ENCODE measurements around the gene BMP5.

BMP5 gene
- long read RNA-seq = 0 reads

DNA sequence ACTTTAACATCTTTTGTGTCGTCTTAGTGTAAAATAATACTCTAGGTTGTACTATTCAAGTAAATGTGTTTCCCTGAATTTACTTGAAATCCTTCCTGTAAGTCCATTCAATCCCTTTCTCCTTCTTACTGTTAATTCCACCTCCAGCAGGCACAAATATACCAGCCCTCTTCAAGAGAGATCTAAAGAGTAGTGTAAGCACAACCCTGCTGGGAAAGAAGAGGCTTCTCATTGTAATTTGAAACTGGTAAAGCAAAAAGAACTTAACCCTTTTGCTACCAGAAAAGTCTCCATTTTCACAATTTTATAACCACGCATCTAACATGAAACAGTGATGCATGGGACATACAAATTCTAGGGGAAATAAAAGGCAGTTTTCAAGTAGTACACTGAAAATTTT is at the start of gene BMP5:
Gene BMP5 (minus strand): TSS at position 191 of the 400 bp plus-strand sequence. CDS start 725 bp downstream, outside the sequence.
- H3K27me3 ChIP-seq (ENCODE audit: insufficient read depth, poor library complexity, severe bottlenecking) = no peaks in the 10 kb centered on the region
- no peak within 1 kb of the TSS for H3K4me3 ChIP-seq (replicated peaks; ENCODE audit: insufficient read depth, low read length)
- no peak for TF ChIP-seq SPI1 (IDR thresholded peaks at IDR 0.05; ENCODE audit: borderline replicate concordance, low read depth)
- TF ChIP-seq POLR2AphosphoS5 (IDR thresholded peaks at IDR 0.05; ENCODE audit: low read depth) = no peak
- TF ChIP-seq, protein P1, sequence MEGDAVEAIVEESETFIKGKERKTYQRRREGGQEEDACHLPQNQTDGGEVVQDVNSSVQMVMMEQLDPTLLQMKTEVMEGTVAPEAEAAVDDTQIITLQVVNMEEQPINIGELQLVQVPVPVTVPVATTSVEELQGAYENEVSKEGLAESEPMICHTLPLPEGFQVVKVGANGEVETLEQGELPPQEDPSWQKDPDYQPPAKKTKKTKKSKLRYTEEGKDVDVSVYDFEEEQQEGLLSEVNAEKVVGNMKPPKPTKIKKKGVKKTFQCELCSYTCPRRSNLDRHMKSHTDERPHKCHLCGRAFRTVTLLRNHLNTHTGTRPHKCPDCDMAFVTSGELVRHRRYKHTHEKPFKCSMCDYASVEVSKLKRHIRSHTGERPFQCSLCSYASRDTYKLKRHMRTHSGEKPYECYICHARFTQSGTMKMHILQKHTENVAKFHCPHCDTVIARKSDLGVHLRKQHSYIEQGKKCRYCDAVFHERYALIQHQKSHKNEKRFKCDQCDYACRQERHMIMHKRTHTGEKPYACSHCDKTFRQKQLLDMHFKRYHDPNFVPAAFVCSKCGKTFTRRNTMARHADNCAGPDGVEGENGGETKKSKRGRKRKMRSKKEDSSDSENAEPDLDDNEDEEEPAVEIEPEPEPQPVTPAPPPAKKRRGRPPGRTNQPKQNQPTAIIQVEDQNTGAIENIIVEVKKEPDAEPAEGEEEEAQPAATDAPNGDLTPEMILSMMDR (IDR thresholded peaks at IDR 0.05; ENCODE audit: insufficient read depth, low read length) = no peak
- TF ChIP-seq REST (IDR thresholded peaks at IDR 0.05; ENCODE audit: insufficient replicate concordance, low read depth) = no peak
- no peak for TF ChIP-seq GABPA (IDR thresholded peaks at IDR 0.05; ENCODE audit: low read depth)
- no peak within 1 kb of the TSS for H3K27ac ChIP-seq (replicated peaks)
- DNase-seq (ENCODE audit: low read depth in 1 of 2, low spot score in 1 of 2) = no peak

DNA sequence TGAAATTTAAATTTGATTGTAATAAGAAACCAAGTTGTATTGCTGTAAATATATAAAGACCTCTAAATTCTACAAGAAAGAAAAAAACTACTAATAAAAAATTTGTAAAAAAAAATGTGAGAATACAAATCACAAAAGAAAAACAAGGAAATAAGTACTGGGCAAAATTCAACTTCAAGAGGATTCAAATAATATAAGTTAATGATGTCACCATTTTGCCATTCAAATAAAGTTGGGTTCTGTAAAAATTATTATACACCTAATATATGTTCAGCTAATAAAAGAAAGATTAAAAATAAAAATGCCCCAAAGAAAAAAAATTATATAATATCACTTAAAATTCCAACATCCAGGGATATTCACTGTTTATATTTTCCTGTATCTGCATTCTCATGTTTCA is 47.0 kb upstream of the BMP5 start:
- H3K4me3 ChIP-seq (replicated peaks; ENCODE audit: insufficient read depth, low read length) = no peak overlapping the region
- H3K27ac ChIP-seq (replicated peaks) = no peak overlapping the region
- no peaks in the 10 kb centered on the region for H3K27me3 ChIP-seq (ENCODE audit: insufficient read depth, poor library complexity, severe bottlenecking)
- TF ChIP-seq REST (IDR thresholded peaks at IDR 0.05; ENCODE audit: insufficient replicate concordance, low read depth) (no peak), POLR2AphosphoS5 (IDR thresholded peaks at IDR 0.05; ENCODE audit: low read depth) (no peak), SPI1 (IDR thresholded peaks at IDR 0.05; ENCODE audit: borderline replicate concordance, low read depth) (no peak), GABPA (IDR thresholded peaks at IDR 0.05; ENCODE audit: low read depth) (no peak)
- TF ChIP-seq, protein P1 (IDR thresholded peaks at IDR 0.05; ENCODE audit: insufficient read depth, low read length) = no peak
- DNase-seq (ENCODE audit: low read depth in 1 of 2, low spot score in 1 of 2) = no peak

- no peak for DNase-seq (ENCODE audit: low read depth in 1 of 2, low spot score in 1 of 2)
- no peak for TF ChIP-seq REST (IDR thresholded peaks at IDR 0.05; ENCODE audit: insufficient replicate concordance, low read depth)
- no peak for TF ChIP-seq POLR2AphosphoS5 (IDR thresholded peaks at IDR 0.05; ENCODE audit: low read depth)
- TF ChIP-seq GABPA (IDR thresholded peaks at IDR 0.05; ENCODE audit: low read depth) = no peak
- TF ChIP-seq SPI1 (IDR thresholded peaks at IDR 0.05; ENCODE audit: borderline replicate concordance, low read depth) = no peak
- TF ChIP-seq, protein P1 (IDR thresholded peaks at IDR 0.05; ENCODE audit: insufficient read depth, low read length) = no peak
- Histone ChIP-seq H3K27me3 (ENCODE audit: insufficient read depth, poor library complexity, severe bottlenecking) (no peaks in the 10 kb centered on the region), H3K4me3 (replicated peaks; ENCODE audit: insufficient read depth, low read length) (no peak overlapping the region), H3K27ac (replicated peaks) (no peak overlapping the region)
Measured at GRCh38 chr6:55919716-55920308, 44.4 kb upstream of the BMP5 start.
